CD4-positive, alpha-beta T cell (primary cell): Measurements from ENCODE around the gene DTNBP1. TPM values are rescaled to one million over a fixed set of nuclear protein-coding genes. Genes with fewer than 3 reads are reported as not detected.
"Not testable (repeated sequence)": the region's sequence is repeated elsewhere in the genome, so short reads cannot be mapped to it uniquely, and the experiment has no call there.

ENCODE experiments used
- ATAC-seq: fragments of 200-7000 bp; cut with Tn5 transposase; one replicate; pipeline ENCODE4 v1.10.0; 2022; ENCODE audit warnings: mild to moderate bottlenecking; ENCODE audit not compliant: poor library complexity
- CTCF ChIA-PET: fragments of 350-600 bp; sonication (Branson Sonifier 250); formaldehyde crosslinking; loops from one replicate; lab custom pipeline; 2021; ENCODE audit warnings: antibody characterized with exemption, inconsistent platforms; lab: Charles Lee
- POLR2A ChIA-PET: fragments of 350-600 bp; sonication (Branson Sonifier 250); formaldehyde crosslinking; loops from one replicate; lab custom pipeline; 2021; ENCODE audit warnings: antibody characterized with exemption, inconsistent platforms; lab: Charles Lee
- DNase-seq, 14 experiments: peaks; one replicate each; pipeline ENCODE4 v3.0.0-alpha.2; 2013 to 2020; ENCODE audit warnings: mixed read lengths in 2 of 14
- H3K27ac ChIP-seq, 2 donors: one replicate each; pipeline versions ENCODE4 v1.5.1 to v1.7.0; 2013; ENCODE audit warnings: low read length in 2 of 2, low read depth in 1 of 2, mild to moderate bottlenecking in 1 of 2
- H3K27me3 ChIP-seq, 2 experiments: 1 replicate in 1 of 2; 2 replicates in 1 of 2; pipeline versions ENCODE4 v1.6.1 to v1.7.0; 2013; ENCODE audit warnings: low read length in 2 of 2, control low read depth in 1 of 2, mild to moderate bottlenecking in 1 of 2, moderate library complexity in 1 of 2; ENCODE audit not compliant: insufficient read depth in 2 of 2, control insufficient read depth in 1 of 2
- H3K36me3 ChIP-seq: one replicate; pipeline ENCODE4 v1.6.1; 2013; ENCODE audit warnings: low read length, control low read depth; ENCODE audit not compliant: insufficient read depth
- H3K4me1 ChIP-seq: one replicate; pipeline ENCODE4 v1.6.1; 2013; ENCODE audit warnings: low read length, control low read depth; ENCODE audit not compliant: insufficient read depth
- H3K4me3 ChIP-seq: one replicate; pipeline ENCODE4 v1.5.1; 2013; ENCODE audit warnings: mild to moderate bottlenecking, low read length, moderate library complexity
- H3K9me3 ChIP-seq, 2 experiments: 1 replicate in 1 of 2; 2 replicates in 1 of 2; pipeline versions ENCODE4 v1.6.1 to v1.7.0; 2013; ENCODE audit warnings: low read length in 2 of 2, mild to moderate bottlenecking in 2 of 2, control low read depth in 1 of 2, moderate library complexity in 1 of 2; ENCODE audit not compliant: control insufficient read depth in 1 of 2, insufficient read depth in 1 of 2
- H3K27ac Mint-ChIP-seq: one replicate; pipeline ENCODE4 v1.8.0; 2020; ENCODE audit warnings: mixed read lengths
- H3K27me3 Mint-ChIP-seq: one replicate; pipeline ENCODE4 v1.8.0; 2021; ENCODE audit warnings: mixed read lengths
- H3K36me3 Mint-ChIP-seq: one replicate; pipeline ENCODE4 v1.8.0; 2021; ENCODE audit warnings: low read depth, mixed read lengths
- H3K4me1 Mint-ChIP-seq: one replicate; pipeline ENCODE4 v1.8.0; 2021; ENCODE audit warnings: low read depth, mixed read lengths
- H3K4me3 Mint-ChIP-seq: one replicate; pipeline ENCODE4 v1.8.0; 2020; ENCODE audit warnings: mild to moderate bottlenecking, mixed read lengths
- H3K9me3 Mint-ChIP-seq: one replicate; pipeline ENCODE4 v1.8.0; 2020; ENCODE audit warnings: mixed read lengths
- CTCF ChIP-seq: fragments of 200-600 bp; IDR thresholded peaks from one replicate; pipeline ENCODE4 v1.8.0; 2022; ENCODE audit warnings: antibody characterized with exemption, mild to moderate bottlenecking
- intact Hi-C, 2 experiments: fragments of 100-400 bp; cut with DNase I in 1 of 2; cut with micrococcal nuclease in 1 of 2; formaldehyde crosslinking; loops; one replicate each; pipeline versions ENCODE4 v1.15.1 to v1.9.0; 2023 to 2025; cut with DNase I, micrococcal nuclease
- total RNA-seq, 174 experiments: library from RNA in 2 of 174; stranded (reverse) in 2 of 174; gene quantifications; one replicate each; pipeline ENCODE4 v1.2.3 and lab custom pipeline; 2021 to 2026

Gene DTNBP1
- total RNA-seq, 2 experiments from 2014 or later: 14.5 to 14.7 TPM

GRCh38 chr6:15654250-15654649 is 8.6 kb downstream of the DTNBP1 start:
- ATAC-seq: no peak
- no peak overlapping the region for H3K27ac ChIP-seq
- H3K27ac Mint-ChIP-seq: no peak overlapping the region
- POLR2A ChIA-PET: interaction anchor here (1.7 kb wide), 1 partner anchor 8 kb away, joined by 8 read pairs; the partner anchor contains the start of gene DTNBP1
- no peaks in the 10 kb centered on the region for H3K27me3 Mint-ChIP-seq
- no peaks in the 10 kb centered on the region for H3K27me3 ChIP-seq
- H3K4me1 ChIP-seq: no peaks in the 10 kb centered on the region
- no peaks in the 10 kb centered on the region for H3K9me3 ChIP-seq
- H3K4me3 ChIP-seq: no peak overlapping the region
- no peaks in the 10 kb centered on the region for H3K9me3 Mint-ChIP-seq
- no peak overlapping the region for H3K4me3 Mint-ChIP-seq
- peaks cover 46% of the 10 kb centered on the region for H3K4me1 Mint-ChIP-seq
- H3K36me3 Mint-ChIP-seq: peaks cover 31% of the 10 kb centered on the region
- CTCF ChIA-PET: no interaction called here
- no peak for TF ChIP-seq CTCF
- DNase-seq: no peak
- peaks cover 12% of the 10 kb centered on the region for H3K36me3 ChIP-seq
- intact Hi-C loops: no loop called here

GRCh38 chr6:15653581-15653980 is 9.2 kb downstream of the DTNBP1 start:
- Histone ChIP-seq H3K36me3 (peaks cover 12% of the 10 kb centered on the region), H3K27ac (no peak overlapping the region), H3K4me3 (no peak overlapping the region), H3K9me3 (no peaks in the 10 kb centered on the region), H3K27me3 (no peaks in the 10 kb centered on the region), H3K4me1 (no peaks in the 10 kb centered on the region)
- ATAC-seq (no peak), DNase-seq (no peak)
- ChIA-PET CTCF (no interaction called here), POLR2A (interaction anchor here (1.7 kb wide), 1 partner anchor 9 kb away, joined by 8 read pairs; the partner anchor contains the start of gene DTNBP1)
- H3K9me3 Mint-ChIP-seq: no peaks in the 10 kb centered on the region
- H3K4me1 Mint-ChIP-seq: peaks cover 50% of the 10 kb centered on the region
- no peaks in the 10 kb centered on the region for H3K27me3 Mint-ChIP-seq
- H3K27ac Mint-ChIP-seq: peak overlapping the region; percentile 5
- no peak for TF ChIP-seq CTCF
- H3K4me3 Mint-ChIP-seq: no peak overlapping the region
- H3K36me3 Mint-ChIP-seq: peaks cover 38% of the 10 kb centered on the region
- intact Hi-C loops: no loop called here

GRCh38 chr6:15650004-15650559 is 12.7 kb downstream of the DTNBP1 start:
- H3K27ac Mint-ChIP-seq, POLR2A ChIA-PET, CTCF ChIA-PET, H3K27ac ChIP-seq, H3K4me1 ChIP-seq, DNase-seq, ATAC-seq, H3K27me3 ChIP-seq, H3K4me3 Mint-ChIP-seq, H3K4me3 ChIP-seq, H3K36me3 ChIP-seq, H3K27me3 Mint-ChIP-seq, intact Hi-C loops, H3K9me3 ChIP-seq: not testable (repeated sequence)
- Mint-ChIP-seq H3K36me3 (peaks cover 73% of the 10 kb centered on the region), H3K4me1 (peaks cover 61% of the 10 kb centered on the region), H3K9me3 (peaks cover 15% of the 10 kb centered on the region)

GRCh38 chr6:15644904-15645303 is 17.9 kb downstream of the DTNBP1 start:
- no peak for ATAC-seq
- TF ChIP-seq CTCF: no peak
- POLR2A ChIA-PET: no interaction called here
- Mint-ChIP-seq H3K4me3 (no peak overlapping the region), H3K36me3 (peaks cover 100% of the 10 kb centered on the region), H3K9me3 (peaks cover 31% of the 10 kb centered on the region), H3K27ac (no peak overlapping the region), H3K27me3 (no peaks in the 10 kb centered on the region), H3K4me1 (peaks cover 51% of the 10 kb centered on the region)
- Histone ChIP-seq H3K9me3 (peaks cover 6 to 20% of the 10 kb centered on the region in 2 experiments), H3K4me1 (no peaks in the 10 kb centered on the region), H3K4me3 (no peak overlapping the region), H3K27ac (no peak overlapping the region), H3K27me3 (no peaks in the 10 kb centered on the region), H3K36me3 (peaks cover 11% of the 10 kb centered on the region)
- CTCF ChIA-PET: no interaction called here
- DNase-seq: no peak
- intact Hi-C loops: no loop called here
